ENCODE data around the gene PLXNC1.

PLXNC1 gene

DNA sequence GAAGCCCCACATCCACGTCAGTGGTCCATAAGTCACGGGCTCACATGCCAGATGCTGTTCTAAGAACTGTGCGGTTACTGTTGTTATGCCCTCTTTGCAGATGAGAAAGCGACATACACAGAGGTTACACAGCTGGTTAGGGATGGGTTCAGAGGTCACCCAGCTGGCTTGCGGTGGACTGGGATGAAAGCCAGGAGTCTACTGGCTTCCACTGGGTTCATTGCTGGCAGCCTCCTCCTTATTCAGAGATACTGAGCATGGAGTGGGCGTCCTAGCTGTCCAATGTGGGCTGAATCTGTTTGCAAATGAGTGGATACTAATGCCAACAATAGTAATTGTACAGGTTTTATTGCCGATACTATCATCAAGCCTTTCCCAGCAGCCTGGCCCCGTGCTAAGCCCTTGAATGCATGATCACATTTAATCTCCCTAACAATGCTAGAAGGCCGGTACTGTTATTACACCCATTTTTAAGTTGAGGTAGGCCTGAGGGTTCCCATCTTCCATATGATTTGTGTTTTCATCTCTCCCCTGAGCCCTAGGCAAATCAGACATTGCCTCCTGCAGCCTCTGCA is 129.1 kb downstream of the PLXNC1 start:
- no peak overlapping the region for H3K4me3 ChIP-seq
- TF ChIP-seq CTCF (IDR thresholded peaks at IDR 0.05), result no peak
- H3K27ac ChIP-seq, result no peak overlapping the region
- DNase-seq (ENCODE audit: low spot score), result no peak

- H3K27ac ChIP-seq, result no peak overlapping the region
- no peak overlapping the region for H3K4me3 ChIP-seq
- TF ChIP-seq CTCF (IDR thresholded peaks at IDR 0.05), result no peak
- no peak for DNase-seq (ENCODE audit: low spot score)
These were observed 131.7 kb downstream of the PLXNC1 start for GRCh38 chr12:94280063-94280462.

- no peak overlapping the region for H3K4me3 ChIP-seq
- no peak overlapping the region for H3K27ac ChIP-seq
- no peak for DNase-seq (ENCODE audit: low spot score)
- TF ChIP-seq CTCF (IDR thresholded peaks at IDR 0.05), result no peak
These were observed 134.3 kb downstream of the PLXNC1 start for GRCh38 chr12:94282675-94283074.

GRCh38 chr12:94284046-94284445 is 135.7 kb downstream of the PLXNC1 start:
- H3K4me3 ChIP-seq, result no peak overlapping the region
- DNase-seq (ENCODE audit: low spot score), result no peak
- H3K27ac ChIP-seq, result no peak overlapping the region
- TF ChIP-seq CTCF (IDR thresholded peaks at IDR 0.05), result no peak

GRCh38 chr12:94284859-94285258 is 136.5 kb downstream of the PLXNC1 start:
- DNase-seq (ENCODE audit: low spot score), result no peak
- Histone ChIP-seq H3K27ac (no peak overlapping the region), H3K4me3 (no peak overlapping the region)
- no peak for TF ChIP-seq CTCF (IDR thresholded peaks at IDR 0.05)

- TF ChIP-seq CTCF (IDR thresholded peaks at IDR 0.05), result no peak
- DNase-seq (ENCODE audit: low spot score), result no peak
- H3K27ac ChIP-seq, result no peak overlapping the region
- no peak overlapping the region for H3K4me3 ChIP-seq
These were observed 137.7 kb downstream of the PLXNC1 start for GRCh38 chr12:94285943-94286582.

- TF ChIP-seq CTCF (IDR thresholded peaks at IDR 0.05), result no peak
- Histone ChIP-seq H3K4me3 (no peak overlapping the region), H3K27ac (no peak overlapping the region)
- DNase-seq (ENCODE audit: low spot score), result no peak
These were observed 138.3 kb downstream of the PLXNC1 start for GRCh38 chr12:94286583-94287244.
